Fibroblast of pulmonary artery (primary cell): ENCODE data around the gene KCNIP1.

Experiments
- DNase-seq: peaks from one replicate; pipeline ENCODE4 v3.0.0-alpha.2; 2010; ENCODE audit warnings: low read depth
- H3K4me3 ChIP-seq: replicated peaks from 2 replicates; pipeline ENCODE4 v1.5.1; 2011; ENCODE audit warnings: low read depth, mild to moderate bottlenecking, control low read depth, low read length, moderate library complexity
- CTCF ChIP-seq: IDR thresholded peaks from 2 replicates; pipeline ENCODE4 v1.5.1; 2011; ENCODE audit warnings: mild to moderate bottlenecking, control low read depth, low read length, inconsistent platforms; ENCODE audit errors: missing control alignments

KCNIP1 gene

DNA sequence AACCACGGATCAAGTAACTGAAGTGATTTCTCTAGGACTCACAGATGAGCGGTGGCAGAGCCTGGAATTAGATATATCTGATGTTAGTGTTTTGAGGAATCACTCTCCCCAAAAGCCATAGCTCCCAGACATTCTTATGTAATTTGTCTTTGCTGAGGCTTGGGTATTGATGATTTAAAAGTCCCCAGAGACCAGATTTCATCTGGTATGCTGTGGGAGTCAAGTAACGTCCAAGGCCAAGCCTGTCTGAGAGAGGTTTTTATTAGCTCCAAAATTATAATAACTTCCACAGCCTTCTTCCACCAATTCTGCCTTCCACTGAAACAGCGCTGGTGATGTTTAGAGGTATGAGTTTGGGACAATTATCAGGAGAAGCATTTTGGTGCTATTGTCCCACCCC lies 21.3 kb upstream of the KCNIP1 start:
- no peak overlapping the region for H3K4me3 ChIP-seq
- no peak for DNase-seq
- TF ChIP-seq CTCF = no peak

GRCh38 chr5:170483701-170484458 lies 19.9 kb upstream of the KCNIP1 start:
- peak; percentile 22 for DNase-seq
- H3K4me3 ChIP-seq = no peak overlapping the region
- no peak for TF ChIP-seq CTCF

DNA sequence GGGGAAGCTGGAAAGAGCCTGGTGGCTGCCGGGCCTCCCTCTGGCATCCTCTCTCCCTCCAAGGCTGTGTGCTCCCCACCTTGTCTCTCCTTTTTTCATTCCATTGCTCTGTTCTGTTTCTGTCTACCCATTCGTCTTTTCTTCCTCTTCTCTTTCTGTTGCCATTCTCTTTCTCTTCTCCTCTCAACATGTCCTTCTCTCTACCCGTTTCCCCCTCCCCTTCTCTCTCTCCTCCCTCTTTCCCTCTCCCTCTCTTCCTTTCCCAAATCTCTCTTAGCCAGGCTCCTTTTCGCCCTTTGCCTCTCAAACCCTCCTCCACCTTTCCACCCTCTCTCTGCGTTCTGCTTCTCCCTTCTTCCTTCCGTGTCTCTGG lies 19.4 kb upstream of the KCNIP1 start:
- no peak for TF ChIP-seq CTCF
- no peak for DNase-seq
- no peak overlapping the region for H3K4me3 ChIP-seq

- no peak for DNase-seq
- TF ChIP-seq CTCF = no peak
- H3K4me3 ChIP-seq = no peak overlapping the region
These were observed 18.8 kb upstream of the KCNIP1 start for GRCh38 chr5:170484847-170485615.

- DNase-seq = no peak
- H3K4me3 ChIP-seq = no peak overlapping the region
- no peak for TF ChIP-seq CTCF
These were observed 18.3 kb upstream of the KCNIP1 start for GRCh38 chr5:170485616-170485911.

DNA sequence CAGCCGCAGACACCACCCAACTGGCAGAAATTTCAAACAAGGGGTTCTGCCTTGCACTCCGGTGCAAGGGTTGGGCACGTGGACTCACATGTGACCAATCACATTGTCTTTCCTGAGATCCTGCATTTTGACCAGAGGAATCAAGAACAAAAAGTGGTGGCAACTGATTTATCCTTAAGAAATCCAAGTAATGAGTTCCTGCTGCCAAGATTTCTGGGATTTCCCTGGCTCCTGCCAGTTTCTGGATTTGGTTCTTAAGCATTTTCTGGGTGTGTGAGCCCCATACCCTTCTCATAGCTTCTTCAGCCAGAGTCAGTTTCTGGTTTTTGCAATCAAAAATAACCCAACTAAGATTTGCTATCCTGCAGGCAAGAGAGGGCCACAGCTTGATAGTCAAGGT lies 17.4 kb upstream of the KCNIP1 start:
- no peak for TF ChIP-seq CTCF

DNA sequence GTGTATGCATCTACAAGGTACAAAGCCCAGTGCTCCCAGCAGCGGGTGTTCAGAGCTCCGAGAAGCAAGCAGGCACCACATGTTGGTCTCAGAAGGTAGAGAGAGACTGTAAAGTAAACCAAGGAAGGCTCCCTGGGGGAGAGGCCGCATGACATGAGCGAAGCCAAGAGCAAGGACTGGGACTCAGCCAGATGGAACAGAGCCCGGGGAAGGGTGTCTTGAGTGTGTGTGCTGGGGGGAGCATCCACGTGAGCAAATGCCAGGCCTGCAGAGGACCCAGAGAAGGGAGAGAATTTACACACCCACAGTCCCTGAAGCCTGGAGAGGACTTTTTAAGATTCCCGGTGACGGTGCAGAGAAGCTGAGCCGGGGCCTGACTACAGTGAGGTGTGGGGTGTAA lies 15.2 kb upstream of the KCNIP1 start:
- no peak for TF ChIP-seq CTCF
- H3K4me3 ChIP-seq = no peak overlapping the region
- DNase-seq = no peak

More for the DNA sequence above, 17.4 kb upstream of the KCNIP1 start:
- no peak overlapping the region for H3K4me3 ChIP-seq
- no peak for DNase-seq
